ENCODE results near the gene PTGIR. TPM values are rescaled to one million over a fixed set of nuclear protein-coding genes. Genes with fewer than 3 reads are reported as not detected.

Gene PTGIR
- total RNA-seq, 3 donors from 2014 or later (not counting 1 experiment from before 2014, with no cell fraction given), result 0.75 to 1.4 (median 1.0) TPM

DNA sequence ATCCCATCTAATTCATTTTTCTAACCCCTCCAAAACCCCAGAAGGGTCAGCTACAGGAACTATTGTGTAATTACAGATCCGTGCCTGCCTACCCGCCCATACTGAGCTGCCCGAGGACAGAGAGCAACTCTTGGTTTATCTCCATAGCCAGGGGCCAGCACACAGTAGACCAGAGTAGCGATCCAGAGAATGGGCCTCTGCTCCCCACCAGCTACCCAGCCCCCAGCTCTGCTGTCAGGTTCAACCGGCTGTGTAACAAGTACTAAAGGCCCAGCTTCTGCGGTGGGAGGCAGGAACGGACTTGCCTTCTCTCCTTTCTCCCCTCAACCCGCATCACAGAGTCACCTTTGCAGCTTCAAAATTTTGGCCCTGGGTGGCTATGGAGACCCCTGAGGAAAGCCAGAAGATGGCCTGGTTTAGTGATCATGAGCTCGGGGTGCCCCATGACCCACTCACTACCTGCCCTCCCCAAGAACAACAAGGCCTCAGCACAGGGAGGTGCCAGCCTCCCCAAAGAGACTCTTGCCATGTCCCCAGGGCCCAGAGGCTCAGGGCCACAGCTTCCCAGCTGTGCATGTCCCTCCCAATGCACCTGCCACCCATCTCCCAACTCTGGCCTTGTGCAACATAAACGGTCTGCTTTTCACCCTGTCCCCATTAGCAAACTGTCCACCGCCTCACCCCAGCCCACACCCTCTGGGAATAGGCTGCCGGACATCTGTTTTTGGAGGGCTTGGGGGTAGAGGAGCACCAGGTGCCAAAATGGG is 18.0 kb downstream of the PTGIR start:
- no peaks in the 10 kb centered on the region for H3K27me3 ChIP-seq (ENCODE audit: control insufficient read depth, insufficient read depth, low read length)
- H3K36me3 ChIP-seq (ENCODE audit: control insufficient read depth, insufficient read depth, low read length), result peaks cover 47% of the 10 kb centered on the region
- H3K27ac ChIP-seq (ENCODE audit: low read length), result no peak overlapping the region
- H3K9me3 Mint-ChIP-seq, result no peaks in the 10 kb centered on the region
- peaks cover 22% of the 10 kb centered on the region for H3K36me3 Mint-ChIP-seq
- H3K27me3 Mint-ChIP-seq (ENCODE audit: low read depth in 2 of 2), result no peaks in the 10 kb centered on the region
- peaks cover 38% of the 10 kb centered on the region for H3K4me1 ChIP-seq (ENCODE audit: control insufficient read depth, insufficient read depth, low read length)
- DNase-seq, result no peak
- H3K4me3 ChIP-seq (ENCODE audit: low read length), result no peak overlapping the region
- peak overlapping the region; percentile 22 to 53 for H3K27ac Mint-ChIP-seq
- no peak overlapping the region for H3K4me3 Mint-ChIP-seq
- TF ChIP-seq, protein P1, sequence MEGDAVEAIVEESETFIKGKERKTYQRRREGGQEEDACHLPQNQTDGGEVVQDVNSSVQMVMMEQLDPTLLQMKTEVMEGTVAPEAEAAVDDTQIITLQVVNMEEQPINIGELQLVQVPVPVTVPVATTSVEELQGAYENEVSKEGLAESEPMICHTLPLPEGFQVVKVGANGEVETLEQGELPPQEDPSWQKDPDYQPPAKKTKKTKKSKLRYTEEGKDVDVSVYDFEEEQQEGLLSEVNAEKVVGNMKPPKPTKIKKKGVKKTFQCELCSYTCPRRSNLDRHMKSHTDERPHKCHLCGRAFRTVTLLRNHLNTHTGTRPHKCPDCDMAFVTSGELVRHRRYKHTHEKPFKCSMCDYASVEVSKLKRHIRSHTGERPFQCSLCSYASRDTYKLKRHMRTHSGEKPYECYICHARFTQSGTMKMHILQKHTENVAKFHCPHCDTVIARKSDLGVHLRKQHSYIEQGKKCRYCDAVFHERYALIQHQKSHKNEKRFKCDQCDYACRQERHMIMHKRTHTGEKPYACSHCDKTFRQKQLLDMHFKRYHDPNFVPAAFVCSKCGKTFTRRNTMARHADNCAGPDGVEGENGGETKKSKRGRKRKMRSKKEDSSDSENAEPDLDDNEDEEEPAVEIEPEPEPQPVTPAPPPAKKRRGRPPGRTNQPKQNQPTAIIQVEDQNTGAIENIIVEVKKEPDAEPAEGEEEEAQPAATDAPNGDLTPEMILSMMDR (IDR thresholded peaks at IDR 0.05), result no peak
- no peaks in the 10 kb centered on the region for H3K9me3 ChIP-seq (ENCODE audit: control insufficient read depth, insufficient read depth, low read length)
- 95% methylated on average over 12 of the region's 12 CpGs for WGBS (ENCODE audit: insufficient coverage)
- intact Hi-C loops (cut with micrococcal nuclease), result no loop called here
- H3K4me1 Mint-ChIP-seq, result peaks cover 39 to 42% of the 10 kb centered on the region in 2 donors
- ATAC-seq, result no peak

DNA sequence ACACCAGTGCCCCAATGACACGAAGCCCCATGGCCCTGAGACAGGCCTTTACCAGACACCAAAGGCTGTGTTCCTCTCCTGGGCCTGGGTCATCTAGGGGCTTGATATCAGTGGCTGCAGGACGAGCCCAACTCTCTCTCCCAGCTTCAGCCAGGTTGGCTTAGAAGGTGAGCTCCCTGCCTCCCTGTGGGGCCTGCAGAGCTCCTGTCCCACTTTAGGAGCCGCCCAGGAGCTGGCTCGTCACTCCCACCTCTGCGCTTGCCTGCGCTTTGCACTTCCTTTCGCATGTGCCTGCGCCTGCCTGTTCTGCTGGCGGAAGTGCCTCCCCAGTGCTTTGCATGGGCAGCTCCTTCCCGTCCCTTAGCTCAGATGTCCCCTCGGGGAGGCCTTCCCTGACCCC is 18.9 kb downstream of the PTGIR start:
- intact Hi-C loops (cut with micrococcal nuclease), result no loop called here
- DNase-seq (no peak), ATAC-seq (no peak)
- no peaks in the 10 kb centered on the region for H3K27me3 Mint-ChIP-seq (ENCODE audit: low read depth in 2 of 2)
- H3K4me1 ChIP-seq (ENCODE audit: control insufficient read depth, insufficient read depth, low read length), result peaks cover 34% of the 10 kb centered on the region
- peak overlapping the region; percentile 6 for H3K4me3 Mint-ChIP-seq
- no peaks in the 10 kb centered on the region for H3K9me3 Mint-ChIP-seq
- peaks cover 34 to 37% of the 10 kb centered on the region in 2 donors for H3K4me1 Mint-ChIP-seq
- H3K27ac ChIP-seq (ENCODE audit: low read length), result no peak overlapping the region
- no peak overlapping the region for H3K4me3 ChIP-seq (ENCODE audit: low read length)
- WGBS (ENCODE audit: insufficient coverage), result 98% methylated on average over 11 of the region's 11 CpGs
- peak overlapping the region in 1 of 2 donors; percentile 53 for H3K27ac Mint-ChIP-seq
- H3K36me3 ChIP-seq (ENCODE audit: control insufficient read depth, insufficient read depth, low read length), result peaks cover 47% of the 10 kb centered on the region
- peaks cover 22% of the 10 kb centered on the region for H3K36me3 Mint-ChIP-seq
- TF ChIP-seq, protein P1 (IDR thresholded peaks at IDR 0.05), result no peak
- no peaks in the 10 kb centered on the region for H3K9me3 ChIP-seq (ENCODE audit: control insufficient read depth, insufficient read depth, low read length)
- H3K27me3 ChIP-seq (ENCODE audit: control insufficient read depth, insufficient read depth, low read length), result no peaks in the 10 kb centered on the region

- Histone ChIP-seq H3K27ac (ENCODE audit: low read length) (no peak overlapping the region), H3K27me3 (ENCODE audit: control insufficient read depth, insufficient read depth, low read length) (no peaks in the 10 kb centered on the region), H3K36me3 (ENCODE audit: control insufficient read depth, insufficient read depth, low read length) (peaks cover 47% of the 10 kb centered on the region), H3K9me3 (ENCODE audit: control insufficient read depth, insufficient read depth, low read length) (no peaks in the 10 kb centered on the region), H3K4me1 (ENCODE audit: control insufficient read depth, insufficient read depth, low read length) (peaks cover 31% of the 10 kb centered on the region), H3K4me3 (ENCODE audit: low read length) (no peak overlapping the region)
- Mint-ChIP-seq H3K27ac (no peak overlapping the region), H3K36me3 (peaks cover 22% of the 10 kb centered on the region), H3K27me3 (ENCODE audit: low read depth in 2 of 2) (no peaks in the 10 kb centered on the region), H3K9me3 (no peaks in the 10 kb centered on the region), H3K4me3 (no peak overlapping the region), H3K4me1 (peaks cover 29 to 37% of the 10 kb centered on the region in 2 donors)
- intact Hi-C loops (cut with micrococcal nuclease), result no loop called here
- DNase-seq (no peak), ATAC-seq (no peak)
- WGBS (ENCODE audit: insufficient coverage), result 96% methylated on average over 16 of the region's 16 CpGs
- TF ChIP-seq, protein P1 (IDR thresholded peaks at IDR 0.05), result no peak
Observed at GRCh38 chr19:46605356-46605821, 19.5 kb downstream of the PTGIR start.
